HL-60 (cell line): ENCODE measurements around the gene PIGQ.

ENCODE experiments used
- DNase-seq, 2 experiments: peaks; one replicate each; pipeline ENCODE4 v3.0.0-alpha.2; 2010 to 2020; ENCODE audit warnings: low read depth in 1 of 2, low spot score in 1 of 2
- H3K27ac ChIP-seq: fragments of 250-450 bp; sonication (Bioruptor Pico); replicated peaks from 2 replicates; pipeline ENCODE4 v1.5.1; 2020; ENCODE audit warnings: mild to moderate bottlenecking, moderate library complexity
- H3K27me3 ChIP-seq: fragments of 250-450 bp; sonication (Bioruptor Pico); 2 replicates; pipeline ENCODE4 v1.5.1; 2021; ENCODE audit warnings: mild to moderate bottlenecking, moderate library complexity; ENCODE audit not compliant: insufficient read depth, poor library complexity, severe bottlenecking
- H3K4me3 ChIP-seq: replicated peaks from 2 replicates; pipeline ENCODE4 v1.5.1; 2011; ENCODE audit warnings: mild to moderate bottlenecking, control low read depth, low read length; ENCODE audit not compliant: insufficient read depth
- CTCF ChIP-seq: IDR thresholded peaks from one replicate; pipeline ENCODE4 v1.5.1; 2011; ENCODE audit warnings: low read length, control low read depth, inconsistent platforms; ENCODE audit not compliant: insufficient read depth
- GABPA ChIP-seq: IDR thresholded peaks from 2 replicates; pipeline ENCODE4 v1.6.1; 2012; ENCODE audit warnings: low read depth
- POLR2AphosphoS5 ChIP-seq: IDR thresholded peaks from 2 replicates; pipeline ENCODE4 v1.6.1; 2012; ENCODE audit warnings: low read depth
- REST ChIP-seq: IDR thresholded peaks from 2 replicates; pipeline ENCODE4 v1.6.1; 2012; ENCODE audit warnings: low read depth; ENCODE audit not compliant: insufficient replicate concordance
- SPI1 ChIP-seq: IDR thresholded peaks from 2 replicates; pipeline ENCODE4 v1.6.1; 2012; ENCODE audit warnings: low read depth, mild to moderate bottlenecking, borderline replicate concordance

PIGQ gene

GRCh38 chr16:625977-626765 lies 56.4 kb downstream of the PIGQ start:
- no peak overlapping the region for H3K27ac ChIP-seq
- no peaks in the 10 kb centered on the region for H3K27me3 ChIP-seq
- TF ChIP-seq REST (no peak), POLR2AphosphoS5 (no peak), SPI1 (no peak), GABPA (no peak), CTCF (no peak)
- H3K4me3 ChIP-seq = no peak overlapping the region
- DNase-seq = no peak

GRCh38 chr16:626787-627453 lies 57.2 kb downstream of the PIGQ start:
- Histone ChIP-seq H3K27ac (no peak overlapping the region), H3K27me3 (no peaks in the 10 kb centered on the region), H3K4me3 (no peak overlapping the region)
- no peak for DNase-seq
- TF ChIP-seq POLR2AphosphoS5 (no peak), SPI1 (no peak), GABPA (no peak), REST (no peak), CTCF (no peak)

GRCh38 chr16:627454-628239 lies 57.9 kb downstream of the PIGQ start:
- Histone ChIP-seq H3K27me3 (no peaks in the 10 kb centered on the region), H3K4me3 (no peak overlapping the region), H3K27ac (no peak overlapping the region)
- no peak for DNase-seq
- TF ChIP-seq CTCF = no peak
- no peak for TF ChIP-seq SPI1
- no peak for TF ChIP-seq POLR2AphosphoS5
- TF ChIP-seq GABPA = no peak
- no peak for TF ChIP-seq REST
